Left ventricle myocardium inferior (tissue), 1 donor: ENCODE data around the gene HOXD10. TPM values are rescaled to one million over a fixed set of nuclear protein-coding genes. Genes with fewer than 3 reads are reported as not detected.

Experiments used
- DNase-seq: peaks from one replicate; pipeline ENCODE4 v3.0.0-alpha.2; 2020
- H3K27ac ChIP-seq: fragments of 200-600 bp; replicated peaks from 2 replicates; pipeline ENCODE4 v1.8.0; 2021
- H3K27me3 ChIP-seq: fragments of 200-600 bp; 2 replicates; pipeline ENCODE4 v1.8.0; 2021; ENCODE audit warnings: low read depth
- H3K36me3 ChIP-seq: fragments of 200-600 bp; 2 replicates; pipeline ENCODE4 v1.8.0; 2021
- H3K4me1 ChIP-seq: fragments of 200-600 bp; 2 replicates; pipeline ENCODE4 v1.8.0; 2021
- H3K4me3 ChIP-seq: fragments of 200-600 bp; 2 replicates; pipeline ENCODE4 v1.8.0; 2021; ENCODE audit warnings: mild to moderate bottlenecking, moderate library complexity
- H3K9me3 ChIP-seq: fragments of 200-600 bp; replicated peaks from 2 replicates; pipeline ENCODE4 v1.8.0; 2021
- CTCF ChIP-seq: fragments of 200-600 bp; IDR thresholded peaks from 2 replicates; pipeline ENCODE4 v1.8.0; 2021; ENCODE audit warnings: antibody characterized with exemption, mild to moderate bottlenecking, borderline replicate concordance
- intact Hi-C: fragments of 100-400 bp; cut with micrococcal nuclease; formaldehyde crosslinking; loops from one replicate; pipeline ENCODE4 v1.11.0; 2022
- total RNA-seq: library from RNA; stranded (reverse); fragmentation: NEBNext Ultra II Directional; extraction: Animal tissue kit (Norgen Biotek cat#: 25700); gene quantifications from one replicate; pipeline ENCODE4 v1.2.1, GENCODE V29; 2021
- donor health status: DM: no; HTN: yes; CAD: no; lungs with severe emphysema.

The HOXD10 gene
- total RNA-seq, 1 donor from 2014 or later: not detected

GRCh38 chr2:176155356-176156044 lies 38.9 kb downstream of the HOXD10 start:
- Histone ChIP-seq H3K4me1 (peaks cover 47% of the 10 kb centered on the region), H3K27me3 (peaks cover 100% of the 10 kb centered on the region)
- intact Hi-C loops: no loop called here

GRCh38 chr2:176156301-176156806 lies 39.8 kb downstream of the HOXD10 start:
- no peak for DNase-seq
- intact Hi-C loops: no loop called here
- Histone ChIP-seq H3K9me3 (no peaks in the 10 kb centered on the region), H3K4me3 (no peak overlapping the region), H3K27ac (no peak overlapping the region), H3K27me3 (peaks cover 100% of the 10 kb centered on the region), H3K36me3 (no peaks in the 10 kb centered on the region), H3K4me1 (peaks cover 50% of the 10 kb centered on the region)
- no peak for TF ChIP-seq CTCF

More at GRCh38 chr2:176155356-176156044, 38.9 kb downstream of the HOXD10 start:
- Histone ChIP-seq H3K36me3 (no peaks in the 10 kb centered on the region), H3K9me3 (no peaks in the 10 kb centered on the region), H3K4me3 (no peak overlapping the region), H3K27ac (no peak overlapping the region)
- TF ChIP-seq CTCF: no peak
- no peak for DNase-seq

- no peaks in the 10 kb centered on the region for H3K36me3 ChIP-seq
- H3K27me3 ChIP-seq: peaks cover 100% of the 10 kb centered on the region
- peak within 1 kb of the TSS; percentile 36 for H3K4me3 ChIP-seq
- no peak for DNase-seq
- peaks cover 44% of the 10 kb centered on the region for H3K4me1 ChIP-seq
- intact Hi-C loops: no loop called here
- no peak within 1 kb of the TSS for H3K27ac ChIP-seq
- H3K9me3 ChIP-seq: no peaks in the 10 kb centered on the region
- no peak for TF ChIP-seq CTCF
Observed at GRCh38 chr2:176156807-176157498, 40.4 kb downstream of the HOXD10 start, which contains the start of gene HOXD3. HOXD3 (plus strand) TSS chr2:176157307; CDS start chr2:176169115, 11,808 bp downstream.

GRCh38 chr2:176157499-176158185 lies 41.1 kb downstream of the HOXD10 start:
- no peak overlapping the region for H3K27ac ChIP-seq
- DNase-seq: no peak
- TF ChIP-seq CTCF: no peak
- H3K4me3 ChIP-seq: peak overlapping the region; percentile 36
- no peaks in the 10 kb centered on the region for H3K36me3 ChIP-seq
- H3K9me3 ChIP-seq: no peaks in the 10 kb centered on the region
- intact Hi-C loops: no loop called here
- peaks cover 40% of the 10 kb centered on the region for H3K4me1 ChIP-seq
- peaks cover 100% of the 10 kb centered on the region for H3K27me3 ChIP-seq

- H3K4me3 ChIP-seq: peak overlapping the region; percentile 36
- DNase-seq: no peak
- no peak overlapping the region for H3K27ac ChIP-seq
- intact Hi-C loops: no loop called here
- peaks cover 40% of the 10 kb centered on the region for H3K4me1 ChIP-seq
- peaks cover 100% of the 10 kb centered on the region for H3K27me3 ChIP-seq
- no peaks in the 10 kb centered on the region for H3K9me3 ChIP-seq
- no peaks in the 10 kb centered on the region for H3K36me3 ChIP-seq
- TF ChIP-seq CTCF: no peak
Observed at GRCh38 chr2:176158186-176158591, 41.6 kb downstream of the HOXD10 start.
